Erythroblast (primary cell): ENCODE data around the gene UTRN.

Source experiments
- GATA1 ChIP-seq: IDR thresholded peaks from 2 replicates; pipeline ENCODE4 v1.6.1; 2011; ENCODE audit warnings: low read depth, mild to moderate bottlenecking, control low read depth, low read length, moderate library complexity
- POLR2A ChIP-seq: IDR thresholded peaks from 2 replicates; pipeline ENCODE4 v1.6.1; 2011; ENCODE audit warnings: mild to moderate bottlenecking, low read length

DNA sequence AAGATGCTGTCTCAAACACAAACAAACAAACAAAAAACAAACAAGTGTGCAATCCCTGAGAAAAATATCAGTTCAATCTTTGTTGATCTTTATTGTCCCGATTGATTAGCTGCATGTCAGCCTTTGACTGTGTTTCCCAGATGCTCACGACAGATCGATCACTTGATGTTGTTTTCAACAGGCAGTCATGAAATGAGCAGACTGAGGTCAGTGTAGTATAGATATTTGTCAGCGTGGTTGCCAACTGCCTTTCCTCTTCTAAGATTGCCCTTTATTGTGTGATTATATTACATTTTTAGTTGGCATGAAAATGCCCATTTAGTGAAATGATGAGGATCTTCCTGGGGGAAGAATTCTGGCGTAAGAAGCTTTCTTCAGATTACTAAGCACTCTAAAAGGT, 25.6 kb downstream of the UTRN start:
- TF ChIP-seq POLR2A (no peak), GATA1 (no peak)
